ENCODE results near the gene DNAH2.

DNA sequence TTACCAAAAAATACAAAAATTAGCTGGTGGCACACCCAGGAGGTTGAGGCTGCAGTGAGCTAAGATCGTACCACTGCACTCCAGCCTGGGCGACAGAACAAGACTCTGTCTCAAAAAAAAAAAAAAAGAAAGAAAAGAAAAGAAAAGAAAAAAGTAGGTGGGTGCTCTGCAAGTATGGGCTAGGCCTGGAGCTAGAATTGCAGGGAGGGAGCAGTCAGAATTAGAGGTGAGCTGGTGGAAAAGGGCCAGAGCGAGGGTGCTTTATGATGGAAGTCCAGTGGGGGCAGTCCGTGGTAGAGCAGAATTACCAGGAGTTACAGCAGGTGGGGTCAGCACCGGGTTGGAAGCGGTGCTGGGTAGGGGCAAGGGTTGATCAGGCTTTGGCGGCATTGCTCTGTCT lies 59.5 kb downstream of the DNAH2 start:
- no peak for TF ChIP-seq POLR2A (IDR thresholded peaks at IDR 0.05)
- TF ChIP-seq, protein P1, sequence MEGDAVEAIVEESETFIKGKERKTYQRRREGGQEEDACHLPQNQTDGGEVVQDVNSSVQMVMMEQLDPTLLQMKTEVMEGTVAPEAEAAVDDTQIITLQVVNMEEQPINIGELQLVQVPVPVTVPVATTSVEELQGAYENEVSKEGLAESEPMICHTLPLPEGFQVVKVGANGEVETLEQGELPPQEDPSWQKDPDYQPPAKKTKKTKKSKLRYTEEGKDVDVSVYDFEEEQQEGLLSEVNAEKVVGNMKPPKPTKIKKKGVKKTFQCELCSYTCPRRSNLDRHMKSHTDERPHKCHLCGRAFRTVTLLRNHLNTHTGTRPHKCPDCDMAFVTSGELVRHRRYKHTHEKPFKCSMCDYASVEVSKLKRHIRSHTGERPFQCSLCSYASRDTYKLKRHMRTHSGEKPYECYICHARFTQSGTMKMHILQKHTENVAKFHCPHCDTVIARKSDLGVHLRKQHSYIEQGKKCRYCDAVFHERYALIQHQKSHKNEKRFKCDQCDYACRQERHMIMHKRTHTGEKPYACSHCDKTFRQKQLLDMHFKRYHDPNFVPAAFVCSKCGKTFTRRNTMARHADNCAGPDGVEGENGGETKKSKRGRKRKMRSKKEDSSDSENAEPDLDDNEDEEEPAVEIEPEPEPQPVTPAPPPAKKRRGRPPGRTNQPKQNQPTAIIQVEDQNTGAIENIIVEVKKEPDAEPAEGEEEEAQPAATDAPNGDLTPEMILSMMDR (IDR thresholded peaks at IDR 0.05 in 8 of 11, conservative IDR thresholded peaks at IDR 0.05 in 3 of 11) = no peak
